HL-60 (cell line): Measurements from ENCODE around the gene SPOCK2.

Experiments used
- DNase-seq, 2 experiments: peaks; one replicate each; pipeline ENCODE4 v3.0.0-alpha.2; 2010 to 2020; ENCODE audit warnings: low read depth in 1 of 2, low spot score in 1 of 2
- H3K27ac ChIP-seq: fragments of 250-450 bp; sonication (Bioruptor Pico); replicated peaks from 2 replicates; pipeline ENCODE4 v1.5.1; 2020; ENCODE audit warnings: mild to moderate bottlenecking, moderate library complexity
- H3K27me3 ChIP-seq: fragments of 250-450 bp; sonication (Bioruptor Pico); 2 replicates; pipeline ENCODE4 v1.5.1; 2021; ENCODE audit warnings: mild to moderate bottlenecking, moderate library complexity; ENCODE audit not compliant: insufficient read depth, poor library complexity, severe bottlenecking
- H3K4me3 ChIP-seq: replicated peaks from 2 replicates; pipeline ENCODE4 v1.5.1; 2011; ENCODE audit warnings: mild to moderate bottlenecking, control low read depth, low read length; ENCODE audit not compliant: insufficient read depth
- GABPA ChIP-seq: IDR thresholded peaks from 2 replicates; pipeline ENCODE4 v1.6.1; 2012; ENCODE audit warnings: low read depth
- POLR2AphosphoS5 ChIP-seq: IDR thresholded peaks from 2 replicates; pipeline ENCODE4 v1.6.1; 2012; ENCODE audit warnings: low read depth
- SPI1 ChIP-seq: IDR thresholded peaks from 2 replicates; pipeline ENCODE4 v1.6.1; 2012; ENCODE audit warnings: low read depth, mild to moderate bottlenecking, borderline replicate concordance
- TF ChIP-seq, protein P1 (sequence below): IDR thresholded peaks from one replicate; pipeline ENCODE4 v1.5.1; 2011; ENCODE audit warnings: low read length, control low read depth, inconsistent platforms; ENCODE audit not compliant: insufficient read depth
- TF ChIP-seq, protein P2 (sequence below): IDR thresholded peaks from 2 replicates; pipeline ENCODE4 v1.6.1; 2012; ENCODE audit warnings: low read depth; ENCODE audit not compliant: insufficient replicate concordance

The SPOCK2 gene

DNA sequence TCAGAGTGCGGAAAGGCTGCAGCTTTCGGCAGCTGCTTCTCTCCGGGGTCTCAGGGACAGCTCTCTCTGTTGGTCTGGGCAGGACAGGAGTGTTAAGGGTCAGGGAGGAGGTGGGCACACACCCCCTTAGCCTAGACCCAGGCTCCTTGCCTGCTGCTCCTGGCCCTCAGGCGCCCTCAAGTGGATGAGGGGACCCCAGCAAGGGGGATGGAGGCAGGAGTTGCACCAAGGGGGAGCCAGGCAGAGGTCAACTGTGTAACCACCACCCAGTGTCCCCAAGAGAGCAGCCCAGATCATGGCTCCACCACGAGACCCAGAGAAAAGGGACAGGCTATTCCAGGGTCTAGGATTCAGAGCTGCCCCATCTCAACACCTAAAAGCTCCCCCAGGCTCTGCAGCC is 26.9 kb downstream of the SPOCK2 start:
- no peak overlapping the region for H3K4me3 ChIP-seq
- H3K27ac ChIP-seq, result no peak overlapping the region
- no peak for DNase-seq
- no peaks in the 10 kb centered on the region for H3K27me3 ChIP-seq
- TF ChIP-seq, protein P1, sequence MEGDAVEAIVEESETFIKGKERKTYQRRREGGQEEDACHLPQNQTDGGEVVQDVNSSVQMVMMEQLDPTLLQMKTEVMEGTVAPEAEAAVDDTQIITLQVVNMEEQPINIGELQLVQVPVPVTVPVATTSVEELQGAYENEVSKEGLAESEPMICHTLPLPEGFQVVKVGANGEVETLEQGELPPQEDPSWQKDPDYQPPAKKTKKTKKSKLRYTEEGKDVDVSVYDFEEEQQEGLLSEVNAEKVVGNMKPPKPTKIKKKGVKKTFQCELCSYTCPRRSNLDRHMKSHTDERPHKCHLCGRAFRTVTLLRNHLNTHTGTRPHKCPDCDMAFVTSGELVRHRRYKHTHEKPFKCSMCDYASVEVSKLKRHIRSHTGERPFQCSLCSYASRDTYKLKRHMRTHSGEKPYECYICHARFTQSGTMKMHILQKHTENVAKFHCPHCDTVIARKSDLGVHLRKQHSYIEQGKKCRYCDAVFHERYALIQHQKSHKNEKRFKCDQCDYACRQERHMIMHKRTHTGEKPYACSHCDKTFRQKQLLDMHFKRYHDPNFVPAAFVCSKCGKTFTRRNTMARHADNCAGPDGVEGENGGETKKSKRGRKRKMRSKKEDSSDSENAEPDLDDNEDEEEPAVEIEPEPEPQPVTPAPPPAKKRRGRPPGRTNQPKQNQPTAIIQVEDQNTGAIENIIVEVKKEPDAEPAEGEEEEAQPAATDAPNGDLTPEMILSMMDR, result no peak
- TF ChIP-seq, protein P2, sequence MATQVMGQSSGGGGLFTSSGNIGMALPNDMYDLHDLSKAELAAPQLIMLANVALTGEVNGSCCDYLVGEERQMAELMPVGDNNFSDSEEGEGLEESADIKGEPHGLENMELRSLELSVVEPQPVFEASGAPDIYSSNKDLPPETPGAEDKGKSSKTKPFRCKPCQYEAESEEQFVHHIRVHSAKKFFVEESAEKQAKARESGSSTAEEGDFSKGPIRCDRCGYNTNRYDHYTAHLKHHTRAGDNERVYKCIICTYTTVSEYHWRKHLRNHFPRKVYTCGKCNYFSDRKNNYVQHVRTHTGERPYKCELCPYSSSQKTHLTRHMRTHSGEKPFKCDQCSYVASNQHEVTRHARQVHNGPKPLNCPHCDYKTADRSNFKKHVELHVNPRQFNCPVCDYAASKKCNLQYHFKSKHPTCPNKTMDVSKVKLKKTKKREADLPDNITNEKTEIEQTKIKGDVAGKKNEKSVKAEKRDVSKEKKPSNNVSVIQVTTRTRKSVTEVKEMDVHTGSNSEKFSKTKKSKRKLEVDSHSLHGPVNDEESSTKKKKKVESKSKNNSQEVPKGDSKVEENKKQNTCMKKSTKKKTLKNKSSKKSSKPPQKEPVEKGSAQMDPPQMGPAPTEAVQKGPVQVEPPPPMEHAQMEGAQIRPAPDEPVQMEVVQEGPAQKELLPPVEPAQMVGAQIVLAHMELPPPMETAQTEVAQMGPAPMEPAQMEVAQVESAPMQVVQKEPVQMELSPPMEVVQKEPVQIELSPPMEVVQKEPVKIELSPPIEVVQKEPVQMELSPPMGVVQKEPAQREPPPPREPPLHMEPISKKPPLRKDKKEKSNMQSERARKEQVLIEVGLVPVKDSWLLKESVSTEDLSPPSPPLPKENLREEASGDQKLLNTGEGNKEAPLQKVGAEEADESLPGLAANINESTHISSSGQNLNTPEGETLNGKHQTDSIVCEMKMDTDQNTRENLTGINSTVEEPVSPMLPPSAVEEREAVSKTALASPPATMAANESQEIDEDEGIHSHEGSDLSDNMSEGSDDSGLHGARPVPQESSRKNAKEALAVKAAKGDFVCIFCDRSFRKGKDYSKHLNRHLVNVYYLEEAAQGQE, result no peak
- TF ChIP-seq SPI1, result no peak
- no peak for TF ChIP-seq POLR2AphosphoS5
- TF ChIP-seq GABPA, result no peak

DNA sequence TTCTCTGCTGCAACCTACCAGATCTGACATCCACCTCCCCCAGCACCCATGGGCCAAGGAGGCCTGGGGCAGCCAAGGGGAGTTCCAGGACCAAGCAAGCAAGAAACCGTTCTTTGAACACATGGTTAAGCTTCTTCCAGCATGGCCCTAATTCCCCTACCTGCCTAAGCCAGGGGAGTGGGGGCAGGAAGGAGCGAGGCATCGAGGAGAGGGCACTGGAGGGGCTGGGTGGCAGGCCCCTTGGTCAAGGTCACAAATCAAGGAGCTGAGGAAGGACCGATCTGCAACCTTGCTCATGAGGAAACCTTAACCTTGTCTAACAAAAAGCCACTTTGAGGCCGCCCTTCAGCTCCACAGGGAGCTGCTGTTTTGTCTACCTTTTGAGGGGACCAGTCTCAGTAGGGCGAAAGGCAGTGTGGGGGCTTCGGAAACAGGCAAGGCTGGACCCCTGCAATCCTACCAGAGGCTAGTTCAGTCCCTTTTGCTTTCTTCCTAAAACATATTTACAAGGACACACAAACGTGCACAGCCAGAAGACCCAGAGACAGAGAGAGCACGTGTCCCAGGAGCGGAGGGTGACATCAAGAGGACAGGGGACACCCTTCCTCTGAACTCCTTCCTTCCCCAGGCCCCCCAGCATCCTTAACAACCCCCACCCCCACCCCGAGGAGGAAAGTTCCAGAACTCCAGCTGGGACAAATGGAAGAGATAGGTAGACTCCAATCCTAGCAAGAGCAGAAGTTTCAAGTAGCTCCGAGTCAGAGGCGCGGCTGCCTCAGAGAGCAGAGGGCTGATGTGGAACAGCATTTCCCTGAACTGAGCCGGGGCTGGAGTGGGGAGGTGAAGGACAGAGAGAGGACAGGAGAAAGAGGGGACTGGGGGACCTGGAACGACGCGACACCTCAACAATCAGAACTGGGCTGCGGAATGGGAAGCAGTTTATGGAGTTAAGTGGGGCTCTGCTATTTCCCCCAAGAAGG is 28.2 kb downstream of the SPOCK2 start:
- TF ChIP-seq, protein P2, result no peak
- TF ChIP-seq SPI1 (no peak), POLR2AphosphoS5 (no peak), GABPA (no peak)
- TF ChIP-seq, protein P1, result no peak
- H3K27ac ChIP-seq, result no peak overlapping the region
- H3K27me3 ChIP-seq, result no peaks in the 10 kb centered on the region
- no peak overlapping the region for H3K4me3 ChIP-seq
- no peak for DNase-seq

DNA sequence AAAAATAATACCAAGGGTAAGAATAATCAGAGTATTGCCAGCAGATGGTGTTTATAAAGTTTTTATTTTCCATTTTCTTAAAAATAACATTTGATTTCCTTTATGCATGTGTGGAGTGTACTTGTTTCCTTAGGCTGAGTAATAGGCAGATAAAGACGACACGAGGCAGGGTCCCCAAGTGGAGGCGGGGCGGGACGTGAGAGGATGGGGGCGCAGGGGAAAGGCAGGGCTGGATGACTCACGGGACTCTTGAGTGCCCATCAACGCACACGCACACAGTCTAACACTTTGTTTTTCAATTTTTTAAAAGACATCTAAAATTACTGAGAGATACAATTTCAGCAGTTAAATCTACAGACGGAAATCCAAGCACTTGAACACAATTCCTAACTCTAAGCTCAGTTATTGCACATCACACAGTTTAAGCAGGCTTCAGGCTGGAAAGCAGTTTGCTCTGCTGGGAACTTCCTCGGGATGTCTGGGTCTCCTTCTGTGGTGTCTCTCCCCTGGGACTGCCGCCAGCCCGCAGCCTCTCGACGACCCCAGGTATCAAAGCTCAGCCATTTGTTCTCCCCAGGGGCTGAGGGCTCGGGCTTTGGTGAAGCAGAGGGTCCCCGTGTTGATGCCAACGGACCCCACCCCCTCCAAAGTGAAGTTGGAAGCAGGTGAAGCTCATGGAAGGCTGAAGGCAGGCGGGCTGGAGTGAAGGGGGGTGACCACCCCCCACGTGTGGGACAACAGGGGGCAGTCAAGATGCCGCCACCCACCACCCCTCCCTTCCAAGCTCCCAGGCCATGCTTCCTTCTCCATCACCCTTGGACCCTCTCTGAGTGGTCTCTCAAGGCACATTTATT is 29.1 kb downstream of the SPOCK2 start:
- no peak overlapping the region for H3K4me3 ChIP-seq
- no peak overlapping the region for H3K27ac ChIP-seq
- TF ChIP-seq SPI1 (no peak), GABPA (no peak), POLR2AphosphoS5 (no peak)
- TF ChIP-seq, protein P2, result no peak
- TF ChIP-seq, protein P1, result no peak
- DNase-seq, result no peak
- H3K27me3 ChIP-seq, result no peaks in the 10 kb centered on the region
